GM23248 (cell line): ENCODE measurements around the gene MECR. TPM values are rescaled to one million over a fixed set of nuclear protein-coding genes. Genes with fewer than 3 reads are reported as not detected.
A peak's percentile ranks its signal among the peaks of the same experiment; 100 is the strongest.

Experiments
- DNase-seq: peaks from one replicate; pipeline ENCODE4 v3.0.0-alpha.2; 2015
- H2AFZ ChIP-seq: fragments of 200-600 bp; sonication (generic); 2 replicates; pipeline ENCODE4 v1.6.1; 2016; ENCODE audit warnings: antibody characterized with exemption
- H3F3A ChIP-seq: fragments of 200-600 bp; sonication (generic); 2 replicates; pipeline ENCODE4 v1.6.1; 2016; ENCODE audit warnings: mild to moderate bottlenecking, antibody characterized with exemption, mixed run types; ENCODE audit not compliant: insufficient read depth
- H3K27ac ChIP-seq: fragments of 200-600 bp; sonication (generic); 2 replicates; pipeline ENCODE4 v1.5.1; 2016; ENCODE audit warnings: mild to moderate bottlenecking
- H3K27me3 ChIP-seq: fragments of 200-600 bp; sonication (generic); replicated peaks from 2 replicates; pipeline ENCODE4 v1.6.1; 2016; ENCODE audit warnings: mild to moderate bottlenecking; ENCODE audit not compliant: insufficient read depth
- H3K36me3 ChIP-seq: fragments of 200-600 bp; sonication (generic); 2 replicates; pipeline ENCODE4 v1.6.1; 2016; ENCODE audit warnings: low read depth, mild to moderate bottlenecking
- H3K4me1 ChIP-seq: fragments of 200-600 bp; sonication (generic); 2 replicates; pipeline ENCODE4 v1.6.1; 2016; ENCODE audit warnings: mild to moderate bottlenecking; ENCODE audit not compliant: insufficient read depth
- H3K4me2 ChIP-seq: fragments of 200-600 bp; sonication (generic); one replicate; pipeline ENCODE4 v1.6.1; 2016; ENCODE audit warnings: mild to moderate bottlenecking; ENCODE audit not compliant: unreplicated experiment
- H3K4me3 ChIP-seq: fragments of 200-600 bp; sonication (generic); 2 replicates; pipeline ENCODE4 v1.5.1; 2016; ENCODE audit warnings: mild to moderate bottlenecking
- H3K79me2 ChIP-seq: fragments of 200-600 bp; sonication (generic); 2 replicates; pipeline ENCODE4 v1.6.1; 2016; ENCODE audit warnings: mild to moderate bottlenecking; ENCODE audit not compliant: insufficient read depth
- H3K9ac ChIP-seq: fragments of 200-600 bp; sonication (generic); 2 replicates; pipeline ENCODE4 v1.6.1; 2016; ENCODE audit warnings: mild to moderate bottlenecking
- H3K9me2 ChIP-seq: fragments of 200-600 bp; sonication (generic); 2 replicates; pipeline ENCODE4 v1.6.1; 2016; ENCODE audit warnings: mixed run types, mild to moderate bottlenecking, moderate library complexity; ENCODE audit not compliant: insufficient read depth
- H3K9me3 ChIP-seq: fragments of 200-600 bp; sonication (generic); one replicate; pipeline ENCODE4 v1.6.1; 2017; ENCODE audit warnings: low read depth
- H4K20me1 ChIP-seq: fragments of 200-600 bp; sonication (generic); 2 replicates; pipeline ENCODE4 v1.6.0; 2016; ENCODE audit not compliant: insufficient read depth
- EZH2 ChIP-seq: fragments of 200-600 bp; sonication (generic); IDR thresholded peaks from 2 replicates; pipeline ENCODE4 v1.6.1; 2018; ENCODE audit warnings: antibody characterized with exemption, mild to moderate bottlenecking; ENCODE audit not compliant: insufficient read depth, poor library complexity, severe bottlenecking
- EZH2phosphoT487 ChIP-seq: fragments of 200-600 bp; sonication (generic); IDR thresholded peaks from 2 replicates; pipeline ENCODE4 v1.6.1; 2018; ENCODE audit warnings: antibody characterized with exemption, moderate library complexity, mild to moderate bottlenecking, low read depth; ENCODE audit not compliant: insufficient read depth
- WGBS, 2 experiments: methylation state at CpG; one replicate each; pipeline ENCODE4 v1.1.6; 2015 to 2017; ENCODE audit warnings: low lambda C conversion rate in 2 of 2, low coverage in 1 of 2; ENCODE audit errors: missing lambda C conversion rate in 2 of 2; 5-methylcytosine and 5-hydroxymethylcytosine counted together
- in situ Hi-C: fragments of 300-500 bp; cut with MboI; formaldehyde crosslinking; loops from 2 replicates; pipeline ENCODE4 v1.15.0; 2020
- polyA plus RNA-seq: library from polyadenylated mRNA; unstranded; fragments of >200 nt; fragmentation: Nextera tagmentation; extraction: Ambion mirVana; gene quantifications from 2 replicates; pipeline ENCODE4 v1.2.1, GENCODE V29; 2016
- total RNA-seq: library from RNA; depleted of rRNA; stranded (reverse); fragments of >200 nt; shearing (Covaris generic); gene quantifications from 2 replicates; pipeline ENCODE4 v1.2.3, GENCODE V29; 2014

The MECR gene
- total and polyA plus RNA-seq, 2 experiments from 2014 or later: 19.1 to 43.3 TPM

GRCh38 chr1:29256979-29257804 lies 26.5 kb upstream of the MECR start:
- Histone ChIP-seq H3K4me3 (no peak overlapping the region), H3K9me2 (no peaks in the 10 kb centered on the region), H3K4me2 (no peak overlapping the region), H3K79me2 (no peaks in the 10 kb centered on the region), H3K27ac (no peak overlapping the region), H4K20me1 (no peaks in the 10 kb centered on the region), H3K4me1 (no peaks in the 10 kb centered on the region), H3F3A (0 out of 2 replicates have a peak, but pooled peaks cover 8% of the 10 kb centered on the region), H3K9me3 (no peaks in the 10 kb centered on the region), H2AFZ (no peak overlapping the region), H3K9ac (no peak overlapping the region), H3K36me3 (no peaks in the 10 kb centered on the region), H3K27me3 (no peaks in the 10 kb centered on the region)
- TF ChIP-seq EZH2 (no peak), EZH2phosphoT487 (no peak)
- 58 to 61% methylated on average over 11 of the region's 11 CpGs for WGBS, 2 experiments
- peak; percentile 53 for DNase-seq
- in situ Hi-C loops: no loop called here

- no peaks in the 10 kb centered on the region for H3K9me2 ChIP-seq
- DNase-seq: no peak
- WGBS, 2 experiments: 88 to 92% methylated on average over 5 of the region's 5 CpGs
- no peaks in the 10 kb centered on the region for H3K9me3 ChIP-seq
- no peak overlapping the region for H3K4me3 ChIP-seq
- no peak overlapping the region for H2AFZ ChIP-seq
- H3K4me1 ChIP-seq: no peaks in the 10 kb centered on the region
- TF ChIP-seq EZH2phosphoT487 (no peak), EZH2 (no peak)
- no peaks in the 10 kb centered on the region for H3K79me2 ChIP-seq
- no peak overlapping the region for H3K9ac ChIP-seq
- no peak overlapping the region for H3K27ac ChIP-seq
- no peaks in the 10 kb centered on the region for H3K27me3 ChIP-seq
- H4K20me1 ChIP-seq: no peaks in the 10 kb centered on the region
- H3K36me3 ChIP-seq: no peaks in the 10 kb centered on the region
- H3K4me2 ChIP-seq: no peak overlapping the region
- in situ Hi-C loops: no loop called here
- 0 out of 2 replicates have a peak, but pooled peaks cover 3% of the 10 kb centered on the region for H3F3A ChIP-seq
Observed at GRCh38 chr1:29256394-29256793, 25.7 kb upstream of the MECR start.

DNA sequence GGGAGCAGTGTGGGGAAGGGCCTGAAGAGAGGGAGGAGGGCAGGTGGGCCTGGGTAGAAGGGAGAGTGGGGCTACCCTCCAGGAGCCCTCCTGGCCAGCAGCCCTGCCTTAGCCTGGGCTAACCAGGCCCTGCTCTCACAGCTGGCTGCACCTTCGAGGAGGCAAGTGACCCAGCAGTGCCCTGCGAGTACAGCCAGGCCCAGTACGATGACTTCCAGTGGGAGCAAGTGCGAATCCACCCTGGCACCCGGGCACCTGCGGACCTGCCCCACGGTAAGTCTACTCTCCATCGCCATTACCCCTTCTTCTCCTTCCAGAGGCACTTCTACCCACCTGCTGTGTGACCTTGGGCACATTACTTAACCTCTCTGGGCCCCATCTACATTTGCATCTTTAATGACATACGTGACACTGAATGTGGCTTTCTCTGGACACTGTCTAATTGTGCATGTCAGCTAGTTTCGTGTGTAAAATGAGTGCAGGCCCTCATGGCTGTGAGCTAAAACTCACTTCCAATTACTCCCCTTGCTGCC lies 24.5 kb upstream of the MECR start:
- H3K36me3 ChIP-seq: no peaks in the 10 kb centered on the region
- in situ Hi-C loops: no loop called here

GRCh38 chr1:29254346-29254745 lies 23.6 kb upstream of the MECR start:
- H3K27ac ChIP-seq: no peak overlapping the region
- no peaks in the 10 kb centered on the region for H3K79me2 ChIP-seq
- H3K36me3 ChIP-seq: no peaks in the 10 kb centered on the region
- no peaks in the 10 kb centered on the region for H4K20me1 ChIP-seq
- 59 to 62% methylated on average over 7 of the region's 7 CpGs for WGBS, 2 experiments
- DNase-seq: peak; percentile 49
- H3K27me3 ChIP-seq: no peaks in the 10 kb centered on the region
- no peak overlapping the region for H2AFZ ChIP-seq
- TF ChIP-seq EZH2phosphoT487: no peak
- TF ChIP-seq EZH2: no peak
- no peak overlapping the region for H3K4me2 ChIP-seq
- no peaks in the 10 kb centered on the region for H3F3A ChIP-seq
- in situ Hi-C loops: no loop called here
- no peaks in the 10 kb centered on the region for H3K9me3 ChIP-seq
- no peaks in the 10 kb centered on the region for H3K9me2 ChIP-seq
- H3K4me1 ChIP-seq: no peaks in the 10 kb centered on the region
- no peak overlapping the region for H3K4me3 ChIP-seq
- H3K9ac ChIP-seq: no peak overlapping the region

More for the DNA sequence above, 24.5 kb upstream of the MECR start:
- Histone ChIP-seq H3K9ac (no peak overlapping the region), H3K27me3 (no peaks in the 10 kb centered on the region), H3K9me2 (no peaks in the 10 kb centered on the region), H3K79me2 (no peaks in the 10 kb centered on the region), H3F3A (no peaks in the 10 kb centered on the region), H3K4me3 (no peak overlapping the region), H3K27ac (no peak overlapping the region), H2AFZ (no peak overlapping the region), H4K20me1 (no peaks in the 10 kb centered on the region), H3K4me1 (no peaks in the 10 kb centered on the region), H3K9me3 (no peaks in the 10 kb centered on the region), H3K4me2 (no peak overlapping the region)
- TF ChIP-seq EZH2phosphoT487 (no peak), EZH2 (no peak)
- 87 to 95% methylated on average over 7 to 10 of the region's 10 CpGs for WGBS, 2 experiments
- no peak for DNase-seq
